Thoracic aorta (tissue), 2 donors: ENCODE data around the gene TNRC6C. TPM values are rescaled to one million over a fixed set of nuclear protein-coding genes. Genes with fewer than 3 reads are reported as not detected.

Experiments used
- ATAC-seq: fragments of 150-250 bp; one replicate; pipeline ENCODE4 v1.8.0; 2017; ENCODE audit warnings: low read depth; ENCODE audit not compliant: insufficient number of reproducible peaks, low FRiP score
- DNase-seq: peaks from one replicate; pipeline ENCODE4 v3.0.0-alpha.2; 2020; ENCODE audit warnings: low spot score
- H3K27ac ChIP-seq, 2 donors: fragments of 200-600 bp; sonication (generic); 1 replicate in 1 of 2; 2 replicates in 1 of 2; pipeline ENCODE4 v1.5.1; 2016; ENCODE audit warnings: mild to moderate bottlenecking in 2 of 2, moderate library complexity in 2 of 2
- H3K27me3 ChIP-seq: fragments of 200-600 bp; sonication (generic); replicated peaks from 2 replicates; pipeline ENCODE4 v1.6.0; 2016; ENCODE audit warnings: mild to moderate bottlenecking; ENCODE audit not compliant: insufficient read depth
- H3K36me3 ChIP-seq: fragments of 200-600 bp; sonication (generic); one replicate; pipeline ENCODE4 v1.5.1; 2016
- H3K4me1 ChIP-seq, 2 donors: fragments of 200-600 bp; sonication (generic); 1 replicate in 1 of 2; 2 replicates in 1 of 2; pipeline versions ENCODE4 v1.5.1 to v1.6.0; 2016; ENCODE audit warnings: low read depth in 2 of 2, mild to moderate bottlenecking in 1 of 2; ENCODE audit not compliant: control insufficient read depth in 1 of 2
- H3K4me3 ChIP-seq: fragments of 200-600 bp; sonication (generic); 2 replicates; pipeline ENCODE4 v1.5.1; 2016; ENCODE audit warnings: mild to moderate bottlenecking
- H3K9me3 ChIP-seq: fragments of 200-600 bp; sonication (generic); 2 replicates; pipeline ENCODE4 v1.5.1; 2016
- total RNA-seq, 2 donors: library from RNA; depleted of rRNA; stranded (reverse); fragments of >200 nt; gene quantifications; one replicate each; pipeline versions ENCODE4 v1.1.0 to v1.2.3, GENCODE V29; 2016
- TF ChIP-seq, protein P1 (sequence below): fragments of 200-600 bp; sonication (generic); IDR thresholded peaks from one replicate; pipeline ENCODE4 v1.5.1; 2019; ENCODE audit warnings: antibody characterized with exemption

Gene TNRC6C
- total RNA-seq, 2 donors from 2014 or later: 27.8 to 41.1 TPM

DNA sequence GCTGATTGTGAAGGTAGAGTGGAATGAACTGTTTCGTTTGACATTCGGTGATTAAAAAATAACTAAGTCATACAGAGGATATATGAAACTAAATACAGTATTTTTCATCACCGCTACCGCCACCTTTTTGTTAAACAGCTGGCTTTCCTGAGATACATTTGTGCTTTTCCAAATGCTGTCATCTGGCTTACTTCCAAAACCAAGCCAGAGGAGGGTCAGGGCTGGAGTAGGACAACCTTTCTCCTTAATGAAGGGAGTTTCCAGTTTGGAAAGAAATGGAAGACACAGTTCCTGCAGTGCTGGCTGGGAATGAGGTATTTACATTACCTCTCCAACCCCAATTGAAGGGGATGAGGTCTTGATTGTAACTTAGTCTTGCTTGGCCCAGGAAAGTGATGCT, 3.2 kb downstream of the TNRC6C start:
- Histone ChIP-seq H3K9me3 (no peaks in the 10 kb centered on the region), H3K4me3 (no peak overlapping the region), H3K36me3 (no peaks in the 10 kb centered on the region), H3K4me1 (peaks cover 30 to 47% of the 10 kb centered on the region in 2 donors), H3K27me3 (no peaks in the 10 kb centered on the region), H3K27ac (no peak overlapping the region)
- ATAC-seq: no peak
- no peak for DNase-seq
- TF ChIP-seq, protein P1, sequence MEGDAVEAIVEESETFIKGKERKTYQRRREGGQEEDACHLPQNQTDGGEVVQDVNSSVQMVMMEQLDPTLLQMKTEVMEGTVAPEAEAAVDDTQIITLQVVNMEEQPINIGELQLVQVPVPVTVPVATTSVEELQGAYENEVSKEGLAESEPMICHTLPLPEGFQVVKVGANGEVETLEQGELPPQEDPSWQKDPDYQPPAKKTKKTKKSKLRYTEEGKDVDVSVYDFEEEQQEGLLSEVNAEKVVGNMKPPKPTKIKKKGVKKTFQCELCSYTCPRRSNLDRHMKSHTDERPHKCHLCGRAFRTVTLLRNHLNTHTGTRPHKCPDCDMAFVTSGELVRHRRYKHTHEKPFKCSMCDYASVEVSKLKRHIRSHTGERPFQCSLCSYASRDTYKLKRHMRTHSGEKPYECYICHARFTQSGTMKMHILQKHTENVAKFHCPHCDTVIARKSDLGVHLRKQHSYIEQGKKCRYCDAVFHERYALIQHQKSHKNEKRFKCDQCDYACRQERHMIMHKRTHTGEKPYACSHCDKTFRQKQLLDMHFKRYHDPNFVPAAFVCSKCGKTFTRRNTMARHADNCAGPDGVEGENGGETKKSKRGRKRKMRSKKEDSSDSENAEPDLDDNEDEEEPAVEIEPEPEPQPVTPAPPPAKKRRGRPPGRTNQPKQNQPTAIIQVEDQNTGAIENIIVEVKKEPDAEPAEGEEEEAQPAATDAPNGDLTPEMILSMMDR: no peak

DNA sequence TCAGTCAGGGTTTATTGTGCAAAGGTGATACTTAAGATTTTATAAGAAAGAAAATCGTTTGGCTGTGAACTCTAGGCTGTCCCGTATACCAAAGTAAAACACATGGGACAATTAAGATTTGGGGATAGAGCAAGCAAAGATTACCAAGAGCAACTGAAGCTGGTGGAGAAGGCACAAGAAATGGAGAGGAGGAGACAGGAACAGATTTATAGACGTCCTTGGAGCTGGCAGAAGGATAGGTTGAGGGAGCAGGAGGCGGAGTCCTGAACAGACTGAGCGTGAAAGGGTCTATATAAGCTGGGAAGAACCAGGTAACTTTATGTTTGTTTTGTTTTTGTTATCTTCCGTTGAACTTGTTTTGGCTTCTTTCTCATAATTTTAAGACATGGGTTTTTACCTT, 3.8 kb downstream of the TNRC6C start:
- TF ChIP-seq, protein P1: no peak
- DNase-seq (no peak), ATAC-seq (no peak)
- no peaks in the 10 kb centered on the region for H3K27me3 ChIP-seq
- no peak overlapping the region for H3K4me3 ChIP-seq
- H3K36me3 ChIP-seq: no peaks in the 10 kb centered on the region
- no peaks in the 10 kb centered on the region for H3K9me3 ChIP-seq
- peaks cover 30 to 49% of the 10 kb centered on the region in 2 donors for H3K4me1 ChIP-seq
- H3K27ac ChIP-seq: no peak overlapping the region

- ATAC-seq (no peak), DNase-seq (no peak)
- Histone ChIP-seq H3K9me3 (no peaks in the 10 kb centered on the region), H3K4me1 (peaks cover 30 to 51% of the 10 kb centered on the region in 2 donors), H3K27me3 (no peaks in the 10 kb centered on the region), H3K4me3 (no peak overlapping the region), H3K36me3 (no peaks in the 10 kb centered on the region), H3K27ac (no peak overlapping the region)
- TF ChIP-seq, protein P1: no peak
These were observed 4.9 kb downstream of the TNRC6C start for GRCh38 chr17:77963441-77963840.

DNA sequence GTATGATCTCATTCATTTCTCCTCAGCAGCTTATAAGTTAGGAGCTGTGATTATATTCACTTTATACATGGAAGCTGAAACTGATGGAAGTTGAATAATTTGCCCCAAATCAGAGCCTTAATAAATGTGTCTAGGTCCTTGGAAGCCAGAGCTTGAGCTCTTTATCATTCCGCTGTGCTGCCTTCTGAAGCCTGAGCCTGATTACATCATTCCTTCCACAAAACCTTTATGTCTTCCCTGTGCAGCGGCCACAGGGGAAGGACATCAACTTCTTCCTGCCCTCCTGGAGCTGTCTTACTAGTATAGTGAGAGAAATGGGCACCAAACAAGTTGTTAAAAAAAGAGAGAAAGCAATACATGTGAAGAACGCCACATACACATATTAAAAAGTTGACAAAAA, 6.8 kb downstream of the TNRC6C start:
- Histone ChIP-seq H3K27ac (no peak overlapping the region), H3K4me1 (peaks cover 28 to 56% of the 10 kb centered on the region in 2 donors), H3K9me3 (no peaks in the 10 kb centered on the region), H3K4me3 (no peak overlapping the region), H3K27me3 (no peaks in the 10 kb centered on the region), H3K36me3 (no peaks in the 10 kb centered on the region)
- no peak for DNase-seq
- TF ChIP-seq, protein P1: no peak
- no peak for ATAC-seq

DNA sequence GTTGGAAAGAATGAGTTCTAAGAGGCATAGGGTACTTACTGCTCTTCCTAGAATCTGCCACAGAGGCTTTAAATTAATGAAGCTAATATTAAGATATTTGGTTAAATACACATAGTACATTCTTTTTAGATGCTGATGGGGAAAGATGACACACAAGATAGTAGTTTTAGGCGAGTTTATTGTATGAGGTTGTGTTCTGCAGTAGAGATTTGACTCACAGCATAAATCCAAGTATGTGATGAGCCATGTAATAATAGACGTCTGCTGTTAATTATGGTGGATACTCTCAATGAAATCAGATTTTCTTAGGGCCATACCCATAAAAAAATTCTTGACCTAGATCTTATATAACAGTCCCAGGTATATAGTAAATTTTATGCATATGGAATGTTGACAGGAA, 8.0 kb downstream of the TNRC6C start:
- no peak overlapping the region for H3K4me3 ChIP-seq
- H3K4me1 ChIP-seq: peaks cover 20 to 48% of the 10 kb centered on the region in 2 donors

More for the DNA sequence above, 8.0 kb downstream of the TNRC6C start:
- TF ChIP-seq, protein P1: no peak
- ATAC-seq: no peak
- no peak overlapping the region for H3K27ac ChIP-seq
- no peaks in the 10 kb centered on the region for H3K9me3 ChIP-seq
- H3K36me3 ChIP-seq: no peaks in the 10 kb centered on the region
- no peak for DNase-seq
- no peaks in the 10 kb centered on the region for H3K27me3 ChIP-seq
